Measurements from ENCODE around the gene OR10H4.
"Not testable (repeated sequence)": the region's sequence is repeated elsewhere in the genome, so short reads cannot be mapped to it uniquely, and the experiment has no call there.

GRCh38 chr19:15902898-15903297, 45.9 kb upstream of the OR10H4 start:
- TF ChIP-seq ZFP36 (IDR thresholded peaks at IDR 0.05; ENCODE audit: borderline replicate concordance, partially characterized antibody); EP300 (IDR thresholded peaks at IDR 0.05); HOXA7 (CRISPR knock-in tag; IDR thresholded peaks at IDR 0.05); POLR2AphosphoS2 (conservative IDR thresholded peaks at IDR 0.05; ENCODE audit: low read length); CTCF (IDR thresholded peaks at IDR 0.05); MAZ (IDR thresholded peaks at IDR 0.05; ENCODE audit: borderline replicate concordance, low read depth, low read length); MAFK (IDR thresholded peaks at IDR 0.05; ENCODE audit: partially characterized antibody); POLR2A (IDR thresholded peaks at IDR 0.05; ENCODE audit: low read length); SMC3 (IDR thresholded peaks at IDR 0.05); RAD21 (conservative IDR thresholded peaks at IDR 0.05 in 1 of 2, IDR thresholded peaks at IDR 0.05 in 1 of 2); ESRRA (IDR thresholded peaks at IDR 0.05; ENCODE audit: borderline replicate concordance, low read length): not testable (repeated sequence)
